ENCODE data around the gene KIF3C.

The KIF3C gene

GRCh38 chr2:25877431-25878360, 104.6 kb downstream of the KIF3C start:
- peak; percentile 26 to 41 (median 29) for DNase-seq (ENCODE audit: low read depth in 3 of 3)

All from stimulated activated CD4-positive, alpha-beta T cell treated with anti-CD3 and anti-CD28 coated beads, TNF-alpha, amount 100 ng/mL, for 48 hours (primary cell).